Mucosa of descending colon (tissue), 3 donors: ENCODE measurements around the gene CCDC81. TPM values are rescaled to one million over a fixed set of nuclear protein-coding genes. Genes with fewer than 3 reads are reported as not detected.

Experiments used
- ATAC-seq: fragments of 200-7000 bp; cut with Tn5 transposase; one replicate; pipeline ENCODE4 v1.9.1; 2020; ENCODE audit warnings: mild to moderate bottlenecking, moderate library complexity
- DNase-seq, 3 donors: peaks; one replicate each; pipeline ENCODE4 v3.0.0-alpha.2; 2020
- H3K36me3 ChIP-seq: fragments of 200-600 bp; one replicate; pipeline ENCODE4 v1.8.0; 2021; ENCODE audit warnings: low read depth, mild to moderate bottlenecking
- H3K4me1 ChIP-seq: fragments of 200-600 bp; one replicate; pipeline ENCODE4 v1.8.0; 2021; ENCODE audit warnings: low read depth, mild to moderate bottlenecking
- H3K4me3 ChIP-seq: fragments of 200-600 bp; one replicate; pipeline ENCODE4 v1.8.0; 2021; ENCODE audit warnings: mild to moderate bottlenecking
- H3K9me3 ChIP-seq: fragments of 200-600 bp; one replicate; pipeline ENCODE4 v1.8.0; 2021; ENCODE audit warnings: mild to moderate bottlenecking
- CTCF ChIP-seq: fragments of 200-600 bp; IDR thresholded peaks from one replicate; pipeline ENCODE4 v1.8.0; 2022; ENCODE audit warnings: antibody characterized with exemption, mild to moderate bottlenecking
- intact Hi-C, 2 donors: fragments of 100-400 bp; cut with DNase I in 1 of 2; cut with micrococcal nuclease in 1 of 2; formaldehyde crosslinking; loops; one replicate each; pipeline versions ENCODE4 v1.11.0 to v1.11.1; 2022; cut with DNase I, micrococcal nuclease
- total RNA-seq, 3 donors: library from RNA; stranded (reverse); fragmentation: NEBNext Ultra II Directional in 2 of 3; extraction: Animal tissue kit (Norgen Biotek cat#: 25700) in 2 of 3; gene quantifications; one replicate each; pipeline versions ENCODE4 v1.2.1 to v1.2.4, GENCODE V29; 2021 to 2023
- donor health status: DM: no; HTN: no; CAD: no; lungs with moderate emphysema.
- donor health status: DM: no; HTN: no; CAD: no.
- donor health status: DM: no; HTN: yes; CAD: no.

The CCDC81 gene
- total RNA-seq, 3 donors from 2014 or later, result 0.60 to 0.73 (median 0.61) TPM

- no peak overlapping the region for H3K4me3 ChIP-seq
- DNase-seq (no peak), ATAC-seq (no peak)
- intact Hi-C loops, result loop anchor here (5.0 kb wide), 1 partner anchor 359 kb away; no protein-coding TSS in a partner anchor
- TF ChIP-seq CTCF, result no peak
- H3K4me1 ChIP-seq, result no peaks in the 10 kb centered on the region
- no peaks in the 10 kb centered on the region for H3K9me3 ChIP-seq
- H3K36me3 ChIP-seq, result no peaks in the 10 kb centered on the region
Measured at GRCh38 chr11:86458294-86459001, 83.8 kb downstream of the CCDC81 start.

- intact Hi-C loops, result loop anchor here (5.0 kb wide), 1 partner anchor 358 kb away; no protein-coding TSS in a partner anchor
Measured at GRCh38 chr11:86459002-86459385, 84.3 kb downstream of the CCDC81 start.

GRCh38 chr11:86459682-86460460 is 85.2 kb downstream of the CCDC81 start:
- Histone ChIP-seq H3K9me3 (no peaks in the 10 kb centered on the region), H3K4me1 (no peaks in the 10 kb centered on the region), H3K36me3 (no peaks in the 10 kb centered on the region), H3K4me3 (no peak overlapping the region)
- DNase-seq, result no peak
- intact Hi-C loops, result loop anchor here (5.0 to 10.0 kb wide), 2 partner anchors 145 to 357 kb away; no protein-coding TSS in a partner anchor
- no peak for ATAC-seq
- no peak for TF ChIP-seq CTCF

More at GRCh38 chr11:86459002-86459385, 84.3 kb downstream of the CCDC81 start:
- no peak for TF ChIP-seq CTCF
- Histone ChIP-seq H3K36me3 (no peaks in the 10 kb centered on the region), H3K4me3 (no peak overlapping the region), H3K9me3 (no peaks in the 10 kb centered on the region), H3K4me1 (no peaks in the 10 kb centered on the region)
- ATAC-seq (no peak), DNase-seq (no peak)

- Histone ChIP-seq H3K4me1 (no peaks in the 10 kb centered on the region), H3K4me3 (no peak overlapping the region), H3K9me3 (no peaks in the 10 kb centered on the region), H3K36me3 (no peaks in the 10 kb centered on the region)
- no peak for DNase-seq
- TF ChIP-seq CTCF, result no peak
- intact Hi-C loops, result loop anchor here in 1 of 2 donors (10.0 kb wide), 1 partner anchor 144 kb away; no protein-coding TSS in a partner anchor
- ATAC-seq, result no peak
Measured at GRCh38 chr11:86460461-86461385, 86.0 kb downstream of the CCDC81 start.

GRCh38 chr11:86461892-86462291 is 87.2 kb downstream of the CCDC81 start:
- TF ChIP-seq CTCF, result no peak
- intact Hi-C loops, result loop anchor here in 1 of 2 donors (10.0 kb wide), 1 partner anchor 143 kb away; no protein-coding TSS in a partner anchor
- Histone ChIP-seq H3K4me1 (no peaks in the 10 kb centered on the region), H3K4me3 (no peak overlapping the region), H3K9me3 (no peaks in the 10 kb centered on the region), H3K36me3 (no peaks in the 10 kb centered on the region)
- DNase-seq (no peak), ATAC-seq (no peak)
